ENCODE measurements around the gene MSRB1.
A peak's percentile ranks its signal among the peaks of the same experiment; 100 is the strongest.

The MSRB1 gene

DNA sequence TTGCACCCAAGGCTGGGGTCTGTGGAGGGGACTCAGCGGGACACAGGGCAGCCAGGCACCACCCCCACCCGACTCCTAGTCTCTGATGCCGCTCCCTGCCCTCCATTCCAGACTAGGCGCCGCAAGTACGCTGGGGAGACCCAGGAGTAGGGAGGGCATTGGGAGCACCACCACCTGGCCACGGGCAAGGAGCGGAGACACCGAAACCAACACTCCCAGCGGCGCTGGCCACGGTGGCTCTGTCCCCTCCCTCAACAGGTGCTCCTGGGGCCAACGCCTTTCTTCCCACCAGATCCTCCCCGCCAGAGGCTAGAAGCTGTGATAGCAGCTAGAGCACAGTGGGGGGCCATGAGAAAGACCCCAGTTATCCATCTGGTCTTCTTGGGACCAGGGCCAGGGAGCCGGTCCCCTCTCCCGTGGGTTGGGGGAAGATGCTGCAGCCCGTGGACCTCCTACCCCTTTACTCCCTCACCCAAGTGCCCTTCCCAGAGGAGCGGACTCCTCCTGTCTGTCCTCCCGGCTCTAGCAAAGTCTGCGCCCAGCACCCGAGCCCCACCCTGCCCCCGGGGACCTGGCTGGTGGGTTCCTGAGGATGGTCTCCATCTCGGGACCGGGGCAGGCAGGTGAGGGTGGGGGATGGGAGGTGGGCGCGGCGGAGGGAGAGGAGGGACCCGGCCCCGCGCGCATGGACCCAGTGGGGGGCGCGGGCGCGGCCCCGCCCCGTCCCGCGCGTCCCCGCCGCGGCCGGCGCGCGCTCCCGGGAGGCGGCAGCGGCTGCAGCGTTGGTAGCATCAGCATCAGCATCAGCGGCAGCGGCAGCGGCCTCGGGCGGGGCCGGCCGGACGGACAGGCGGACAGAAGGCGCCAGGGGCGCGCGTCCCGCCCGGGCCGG lies 46.5 kb upstream of the MSRB1 start, which contains the start of gene SYNGR3:
Gene SYNGR3, plus strand, starts transcription at position 762 of the 892 bp plus-strand sequence. CDS start 133 bp downstream, outside the sequence.
- TF ChIP-seq, protein P1, sequence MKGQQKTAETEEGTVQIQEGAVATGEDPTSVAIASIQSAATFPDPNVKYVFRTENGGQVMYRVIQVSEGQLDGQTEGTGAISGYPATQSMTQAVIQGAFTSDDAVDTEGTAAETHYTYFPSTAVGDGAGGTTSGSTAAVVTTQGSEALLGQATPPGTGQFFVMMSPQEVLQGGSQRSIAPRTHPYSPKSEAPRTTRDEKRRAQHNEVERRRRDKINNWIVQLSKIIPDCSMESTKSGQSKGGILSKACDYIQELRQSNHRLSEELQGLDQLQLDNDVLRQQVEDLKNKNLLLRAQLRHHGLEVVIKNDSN (IDR thresholded peaks at IDR 0.05) = no peak
- no peak for TF ChIP-seq EP300 (IDR thresholded peaks at IDR 0.05; ENCODE audit: borderline replicate concordance)
- TF ChIP-seq TCF12 (IDR thresholded peaks at IDR 0.05; ENCODE audit: low read depth) = no peak
- no peak for TF ChIP-seq CEBPB (IDR thresholded peaks at IDR 0.05)
- no peak for TF ChIP-seq RAD21 (IDR thresholded peaks at IDR 0.05; ENCODE audit: low read depth)
- no peak for TF ChIP-seq CREB1 (IDR thresholded peaks at IDR 0.05; ENCODE audit: low read depth)
- no peak for TF ChIP-seq NFIC (IDR thresholded peaks at IDR 0.05)
- no peak for TF ChIP-seq TAF1 (IDR thresholded peaks at IDR 0.05; ENCODE audit: low read depth)
- no peak for TF ChIP-seq YY1 (IDR thresholded peaks at IDR 0.05; ENCODE audit: low read depth)
- no peak for TF ChIP-seq TEAD4 (IDR thresholded peaks at IDR 0.05)
- TF ChIP-seq, protein P2, sequence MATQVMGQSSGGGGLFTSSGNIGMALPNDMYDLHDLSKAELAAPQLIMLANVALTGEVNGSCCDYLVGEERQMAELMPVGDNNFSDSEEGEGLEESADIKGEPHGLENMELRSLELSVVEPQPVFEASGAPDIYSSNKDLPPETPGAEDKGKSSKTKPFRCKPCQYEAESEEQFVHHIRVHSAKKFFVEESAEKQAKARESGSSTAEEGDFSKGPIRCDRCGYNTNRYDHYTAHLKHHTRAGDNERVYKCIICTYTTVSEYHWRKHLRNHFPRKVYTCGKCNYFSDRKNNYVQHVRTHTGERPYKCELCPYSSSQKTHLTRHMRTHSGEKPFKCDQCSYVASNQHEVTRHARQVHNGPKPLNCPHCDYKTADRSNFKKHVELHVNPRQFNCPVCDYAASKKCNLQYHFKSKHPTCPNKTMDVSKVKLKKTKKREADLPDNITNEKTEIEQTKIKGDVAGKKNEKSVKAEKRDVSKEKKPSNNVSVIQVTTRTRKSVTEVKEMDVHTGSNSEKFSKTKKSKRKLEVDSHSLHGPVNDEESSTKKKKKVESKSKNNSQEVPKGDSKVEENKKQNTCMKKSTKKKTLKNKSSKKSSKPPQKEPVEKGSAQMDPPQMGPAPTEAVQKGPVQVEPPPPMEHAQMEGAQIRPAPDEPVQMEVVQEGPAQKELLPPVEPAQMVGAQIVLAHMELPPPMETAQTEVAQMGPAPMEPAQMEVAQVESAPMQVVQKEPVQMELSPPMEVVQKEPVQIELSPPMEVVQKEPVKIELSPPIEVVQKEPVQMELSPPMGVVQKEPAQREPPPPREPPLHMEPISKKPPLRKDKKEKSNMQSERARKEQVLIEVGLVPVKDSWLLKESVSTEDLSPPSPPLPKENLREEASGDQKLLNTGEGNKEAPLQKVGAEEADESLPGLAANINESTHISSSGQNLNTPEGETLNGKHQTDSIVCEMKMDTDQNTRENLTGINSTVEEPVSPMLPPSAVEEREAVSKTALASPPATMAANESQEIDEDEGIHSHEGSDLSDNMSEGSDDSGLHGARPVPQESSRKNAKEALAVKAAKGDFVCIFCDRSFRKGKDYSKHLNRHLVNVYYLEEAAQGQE (IDR thresholded peaks at IDR 0.05; ENCODE audit: low read depth) = no peak
- no peak; the same call in 1 of the 2 replicates for TF ChIP-seq ZBTB7A (IDR thresholded peaks at IDR 0.05; ENCODE audit: low read depth)
- TF ChIP-seq EGR1 (IDR thresholded peaks at IDR 0.05) = no peak
- TF ChIP-seq, protein P3, sequence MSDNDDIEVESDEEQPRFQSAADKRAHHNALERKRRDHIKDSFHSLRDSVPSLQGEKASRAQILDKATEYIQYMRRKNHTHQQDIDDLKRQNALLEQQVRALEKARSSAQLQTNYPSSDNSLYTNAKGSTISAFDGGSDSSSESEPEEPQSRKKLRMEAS (IDR thresholded peaks at IDR 0.05) = no peak
- TF ChIP-seq FOXM1 (IDR thresholded peaks at IDR 0.05; ENCODE audit: borderline replicate concordance, low read depth) = no peak

DNA sequence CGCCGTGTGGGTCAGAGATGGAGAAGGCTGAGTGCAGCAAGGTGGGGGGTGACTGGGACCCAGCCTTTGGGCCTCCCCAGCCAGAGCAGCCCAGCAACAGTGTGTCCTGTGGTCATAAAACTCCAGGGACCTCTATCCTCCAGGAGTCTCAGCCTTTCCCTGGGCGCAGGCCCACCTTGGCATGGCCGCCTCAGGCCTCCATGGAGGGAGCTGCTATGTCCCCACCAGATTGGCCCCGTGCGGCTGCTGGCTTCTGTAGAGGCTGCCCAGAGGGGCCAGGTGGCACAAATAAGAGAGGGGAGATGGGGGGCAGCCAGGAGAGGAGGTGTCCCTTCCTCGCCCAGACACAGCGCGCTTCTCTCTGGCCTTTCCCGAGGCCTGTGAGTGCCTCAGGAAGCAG lies 44.2 kb upstream of the MSRB1 start:
- no peak for TF ChIP-seq RAD21 (IDR thresholded peaks at IDR 0.05; ENCODE audit: low read depth)

- no peak for TF ChIP-seq CEBPB (IDR thresholded peaks at IDR 0.05)
- TF ChIP-seq NFIC (IDR thresholded peaks at IDR 0.05) = no peak
- TF ChIP-seq TAF1 (IDR thresholded peaks at IDR 0.05; ENCODE audit: low read depth) = no peak
- TF ChIP-seq RAD21 (IDR thresholded peaks at IDR 0.05; ENCODE audit: low read depth) = no peak
- TF ChIP-seq EGR1 (IDR thresholded peaks at IDR 0.05) = no peak
- no peak for TF ChIP-seq CREB1 (IDR thresholded peaks at IDR 0.05; ENCODE audit: low read depth)
- TF ChIP-seq EP300 (IDR thresholded peaks at IDR 0.05; ENCODE audit: borderline replicate concordance) = no peak
- TF ChIP-seq, protein P3 (IDR thresholded peaks at IDR 0.05) = no peak
- no peak for TF ChIP-seq ZBTB7A (IDR thresholded peaks at IDR 0.05; ENCODE audit: low read depth)
- TF ChIP-seq, protein P2 (IDR thresholded peaks at IDR 0.05; ENCODE audit: low read depth) = no peak
- no peak for TF ChIP-seq TCF12 (IDR thresholded peaks at IDR 0.05; ENCODE audit: low read depth)
- TF ChIP-seq, protein P1 (IDR thresholded peaks at IDR 0.05) = no peak
- TF ChIP-seq FOXM1 (IDR thresholded peaks at IDR 0.05; ENCODE audit: borderline replicate concordance, low read depth) = no peak
- TF ChIP-seq YY1 (IDR thresholded peaks at IDR 0.05; ENCODE audit: low read depth) = no peak
- no peak for TF ChIP-seq TEAD4 (IDR thresholded peaks at IDR 0.05)
These were observed 42.6 kb upstream of the MSRB1 start for GRCh38 chr16:1985466-1986150.

- TF ChIP-seq EGR1 (IDR thresholded peaks at IDR 0.05) (no peak), NFIC (IDR thresholded peaks at IDR 0.05) (peak; percentile 56; the same call in 1 of the 2 replicates)
These were observed 41.6 kb upstream of the MSRB1 start for GRCh38 chr16:1984347-1985225.

Measured in Ishikawa (cell line).